Peyer's patch (tissue), 4 donors: ENCODE data around the gene ELOVL3.

Experiments
- CTCF ChIP-seq, 6 experiments: fragments of 450-650 bp in 4 of 6; fragments of 200-600 bp in 2 of 6; sonication (generic) in 1 of 6; IDR thresholded peaks; one replicate each; pipeline ENCODE4 v1.5.1; 2017 to 2019; ENCODE audit warnings: antibody characterized with exemption in 6 of 6, mild to moderate bottlenecking in 3 of 6, moderate library complexity in 1 of 6
- POLR2A ChIP-seq, 2 donors: fragments of 450-650 bp; IDR thresholded peaks; one replicate each; pipeline ENCODE4 v1.5.1; 2017; ENCODE audit warnings: antibody characterized with exemption in 2 of 2, mild to moderate bottlenecking in 2 of 2, moderate library complexity in 2 of 2

- TF ChIP-seq CTCF (IDR thresholded peaks at IDR 0.05), result peak; percentile 79 to 96 (median 94)
- no peak for TF ChIP-seq POLR2A (IDR thresholded peaks at IDR 0.05)
These were observed 3.7 kb downstream of the ELOVL3 start for GRCh38 chr10:102229810-102230263.
